ENCODE results near the gene CRABP2. TPM values are rescaled to one million over a fixed set of nuclear protein-coding genes. Genes with fewer than 3 reads are reported as not detected.

CRABP2 gene
- total and polyA plus RNA-seq, 5 experiments from 2014 or later: 0.44 to 2.9 TPM; not detected in 3

- H3K4me3 Mint-ChIP-seq: peak overlapping the region; percentile 81 to 97 (median 92)
- H3K4me1 Mint-ChIP-seq: peaks cover 38 to 68% (median 66%) of the 10 kb centered on the region in 4 donors
- ATAC-seq (no peak), DNase-seq (no peak)
- POLR2A ChIA-PET: interaction anchor here (0.9 to 1.5 kb wide), 6 partner anchors 8 to 21 kb away, joined by 3 to 8 read pairs (median 4); partner anchors contain the start of genes ISG20L2, METTL25B and PRCC
- no peaks in the 10 kb centered on the region for H3K9me3 Mint-ChIP-seq
- H3K27ac Mint-ChIP-seq: peak overlapping the region; percentile 84 to 97 (median 92)
- H3K36me3 Mint-ChIP-seq: peaks cover 0 to 22% (median 2%) of the 10 kb centered on the region in 3 donors
- H3K27me3 Mint-ChIP-seq: no peaks in the 10 kb centered on the region
Measured at GRCh38 chr1:156747742-156748669, 42.6 kb upstream of the CRABP2 start.

DNA sequence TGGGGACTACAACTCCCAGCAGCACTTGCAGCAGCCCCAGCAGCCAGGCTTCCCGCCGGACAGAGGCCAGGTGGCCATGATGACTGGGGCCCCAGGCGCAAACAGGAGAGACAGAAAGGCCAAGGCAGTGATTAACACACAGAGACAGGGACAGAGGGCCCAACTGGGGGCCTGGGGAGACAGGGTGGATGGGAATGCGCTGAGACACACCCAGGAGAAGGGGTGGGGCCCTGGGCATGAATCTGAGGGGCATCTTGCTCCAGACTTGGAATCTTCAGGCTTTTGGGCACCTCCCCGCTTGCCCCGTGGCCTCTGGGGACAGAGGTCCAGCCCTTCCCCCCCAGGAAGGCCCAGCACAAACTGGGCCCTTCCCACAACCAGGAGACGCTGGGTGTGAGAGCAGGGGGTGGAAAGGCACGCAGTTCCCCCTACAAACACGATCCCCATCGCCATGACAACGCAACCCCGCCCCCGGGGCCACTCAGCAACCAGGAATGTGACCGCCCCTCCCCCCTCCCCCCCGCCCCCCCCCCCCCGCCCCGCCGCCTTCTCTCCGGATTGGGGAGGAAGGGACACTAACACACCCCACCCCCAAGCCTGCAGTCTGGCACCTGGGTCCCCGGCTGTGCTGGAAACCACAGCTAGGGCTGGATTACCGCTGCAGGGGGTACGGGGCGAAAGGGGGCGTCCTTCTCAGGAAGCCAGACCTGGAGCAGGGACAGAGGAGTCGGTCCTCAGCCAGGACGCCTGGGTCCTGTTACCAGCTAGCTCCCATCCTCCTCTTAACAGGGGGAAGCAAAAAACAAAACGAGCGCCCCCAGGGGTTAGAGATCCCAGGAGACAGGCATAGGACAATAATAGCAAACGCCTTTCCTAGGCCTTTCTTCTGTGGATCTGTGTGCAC is 41.6 kb upstream of the CRABP2 start:
- Mint-ChIP-seq H3K9me3 (no peaks in the 10 kb centered on the region), H3K27ac (peak overlapping the region; percentile 80 to 97 (median 90)), H3K27me3 (no peaks in the 10 kb centered on the region), H3K4me1 (peaks cover 37 to 66% (median 60%) of the 10 kb centered on the region in 4 donors), H3K4me3 (peak overlapping the region; percentile 68 to 97 (median 92)), H3K36me3 (peaks cover 0 to 26% (median 2%) of the 10 kb centered on the region in 3 donors)
- POLR2A ChIA-PET: interaction anchor here (0.9 to 1.5 kb wide), 7 partner anchors 9 to 20 kb away, joined by 3 to 8 read pairs (median 4); partner anchors contain the start of genes ISG20L2, METTL25B and PRCC
- DNase-seq (peak in 9 of 10 donors; percentile 46 to 85 (median 61)), ATAC-seq (peak in 1 of 2 donors; percentile 5)

GRCh38 chr1:156746406-156746727 is 41.0 kb upstream of the CRABP2 start:
- POLR2A ChIA-PET: interaction anchor here (1.4 to 1.5 kb wide), 2 partner anchors 16 to 18 kb away, joined by 4 to 5 read pairs; partner anchors contain the start of genes ISG20L2 and METTL25B
- H3K9me3 Mint-ChIP-seq: peaks cover 0 to under 1% (median 0%) of the 10 kb centered on the region in 9 donors
- peak overlapping the region; percentile 65 to 97 (median 86) for H3K27ac Mint-ChIP-seq
- peak overlapping the region; percentile 32 to 93 (median 74) for H3K4me3 Mint-ChIP-seq
- no peaks in the 10 kb centered on the region for H3K27me3 Mint-ChIP-seq
- DNase-seq: no peak
- ATAC-seq: no peak
- H3K4me1 Mint-ChIP-seq: peaks cover 41 to 72% (median 66%) of the 10 kb centered on the region in 4 donors
- H3K36me3 Mint-ChIP-seq: peaks cover 0 to 27% (median 3%) of the 10 kb centered on the region in 3 donors

- H3K4me1 Mint-ChIP-seq: peaks cover 44 to 76% (median 70%) of the 10 kb centered on the region in 4 donors
- peak overlapping the region; percentile 9 to 97 (median 86) for H3K27ac Mint-ChIP-seq
- H3K27me3 Mint-ChIP-seq: no peaks in the 10 kb centered on the region
- H3K4me3 Mint-ChIP-seq: peak overlapping the region in 9 of 10 donors; percentile 32 to 86 (median 70)
- DNase-seq (no peak), ATAC-seq (no peak)
- POLR2A ChIA-PET: interaction anchor here (0.6 to 1.4 kb wide), 2 partner anchors 11 to 18 kb away, joined by 4 read pairs; partner anchors contain the start of genes ISG20L2 and METTL25B
- H3K9me3 Mint-ChIP-seq: peaks cover 0 to 2% (median 0%) of the 10 kb centered on the region in 9 donors
- H3K36me3 Mint-ChIP-seq: peaks cover 0 to 27% (median 4%) of the 10 kb centered on the region in 3 donors
Measured at GRCh38 chr1:156745881-156746280, 40.5 kb upstream of the CRABP2 start.

DNA sequence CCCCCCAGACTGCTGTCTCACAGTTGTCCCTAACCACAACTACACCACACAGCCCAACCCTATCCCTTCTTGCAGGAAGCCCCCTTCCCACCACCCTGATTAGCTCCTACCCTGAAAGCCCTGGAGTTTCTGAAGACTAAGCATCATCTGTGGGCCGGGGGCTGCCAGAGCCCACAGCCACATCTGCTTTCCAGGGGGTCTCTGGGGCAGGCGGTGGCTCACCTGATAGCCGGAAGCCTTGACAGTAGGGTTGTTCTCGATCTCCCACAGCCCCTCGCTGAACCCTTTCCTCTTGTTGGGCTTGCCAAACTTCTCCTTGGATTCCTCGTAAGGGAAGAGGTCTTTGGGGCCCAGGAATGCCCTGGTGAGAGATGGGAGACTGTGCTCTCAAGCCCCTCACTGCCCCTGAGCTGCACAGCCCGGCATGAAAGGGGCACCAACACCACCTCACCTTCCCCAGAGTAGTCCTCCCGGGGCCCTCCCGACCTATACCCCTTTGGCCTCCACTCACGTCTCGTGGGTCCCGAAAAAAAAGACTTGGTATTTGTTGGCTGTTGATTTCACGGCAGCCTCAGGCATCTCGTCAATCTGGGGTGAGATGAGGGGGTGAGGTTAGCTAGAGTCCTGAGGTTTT is 39.5 kb upstream of the CRABP2 start:
- Mint-ChIP-seq H3K36me3 (peaks cover 0 to 27% (median 4%) of the 10 kb centered on the region in 3 donors), H3K27me3 (no peaks in the 10 kb centered on the region), H3K9me3 (peaks cover 0 to 2% (median 0%) of the 10 kb centered on the region in 9 donors), H3K4me1 (peaks cover 42 to 74% (median 72%) of the 10 kb centered on the region in 4 donors), H3K27ac (peak overlapping the region; percentile 17 to 94 (median 82)), H3K4me3 (peak overlapping the region in 1 of 10 donors; percentile 52)
- ATAC-seq (no peak), DNase-seq (no peak)
- POLR2A ChIA-PET: no interaction called here

DNA sequence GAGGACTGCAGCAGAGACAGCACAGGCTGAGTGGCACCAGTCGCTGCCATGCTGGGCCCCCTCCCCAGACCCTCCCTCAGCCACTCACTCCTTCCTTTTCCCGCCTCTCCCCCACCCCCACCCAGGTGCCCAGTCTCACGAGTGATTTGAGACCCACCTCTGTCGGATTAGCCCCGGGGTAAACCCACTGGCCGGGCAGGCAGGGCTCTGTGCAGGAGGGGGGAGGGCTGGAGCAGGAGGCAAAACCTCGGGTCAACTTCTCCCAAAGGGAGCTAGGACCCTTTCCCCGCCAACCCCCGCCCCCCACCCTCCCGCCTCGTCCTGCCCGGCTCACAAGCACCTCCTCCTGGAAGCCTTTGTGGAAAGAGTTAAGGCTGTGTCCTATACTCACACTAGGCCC is 39.0 kb upstream of the CRABP2 start:
- H3K4me1 Mint-ChIP-seq: peaks cover 38 to 71% (median 67%) of the 10 kb centered on the region in 4 donors
- peak overlapping the region in 7 of 10 donors; percentile 34 to 94 (median 68) for H3K27ac Mint-ChIP-seq
- no peak for ATAC-seq
- no peak overlapping the region for H3K4me3 Mint-ChIP-seq
- POLR2A ChIA-PET: interaction anchor here (0.9 kb wide), 1 partner anchor 12 kb away, joined by 3 read pairs; no protein-coding TSS in a partner anchor
- no peaks in the 10 kb centered on the region for H3K27me3 Mint-ChIP-seq
- peaks cover 0 to 2% (median 0%) of the 10 kb centered on the region in 9 donors for H3K9me3 Mint-ChIP-seq
- peaks cover 0 to 27% (median 4%) of the 10 kb centered on the region in 3 donors for H3K36me3 Mint-ChIP-seq
- no peak for DNase-seq

- POLR2A ChIA-PET: interaction anchor here (0.9 to 3.1 kb wide), 4 partner anchors 8 to 16 kb away, joined by 3 to 70 read pairs (median 4); partner anchors contain the start of genes HDGF and METTL25B
- no peak for ATAC-seq
- no peak overlapping the region for H3K4me3 Mint-ChIP-seq
- no peaks in the 10 kb centered on the region for H3K27me3 Mint-ChIP-seq
- DNase-seq: no peak
- peaks cover 0 to 27% (median 4%) of the 10 kb centered on the region in 3 donors for H3K36me3 Mint-ChIP-seq
- H3K27ac Mint-ChIP-seq: peak overlapping the region in 8 of 10 donors; percentile 40 to 87 (median 63)
- peaks cover 33 to 71% (median 67%) of the 10 kb centered on the region in 4 donors for H3K4me1 Mint-ChIP-seq
- peaks cover 0 to 2% (median 0%) of the 10 kb centered on the region in 9 donors for H3K9me3 Mint-ChIP-seq
Measured at GRCh38 chr1:156743367-156744302, 38.3 kb upstream of the CRABP2 start.

GRCh38 chr1:156742801-156743200 is 37.4 kb upstream of the CRABP2 start:
- H3K9me3 Mint-ChIP-seq: peaks cover 0 to 2% (median 0%) of the 10 kb centered on the region in 9 donors
- no peaks in the 10 kb centered on the region for H3K27me3 Mint-ChIP-seq
- peak overlapping the region in 7 of 10 donors; percentile 24 to 99 (median 61) for H3K27ac Mint-ChIP-seq
- peak overlapping the region in 1 of 10 donors; percentile 26 for H3K4me3 Mint-ChIP-seq
- no peak for DNase-seq
- POLR2A ChIA-PET: interaction anchor here (1.0 to 4.4 kb wide), 4 partner anchors 8 to 24 kb away, joined by 3 to 104 read pairs (median 37); partner anchors contain the start of genes HDGF, METTL25B and PRCC
- peaks cover 0 to 32% (median 4%) of the 10 kb centered on the region in 3 donors for H3K36me3 Mint-ChIP-seq
- no peak for ATAC-seq
- H3K4me1 Mint-ChIP-seq: peaks cover 28 to 64% (median 61%) of the 10 kb centered on the region in 4 donors

- H3K27ac Mint-ChIP-seq: peak overlapping the region in 9 of 10 donors; percentile 90 to 99 (median 98)
- ATAC-seq: no peak
- H3K36me3 Mint-ChIP-seq: peaks cover 0 to 39% (median 4%) of the 10 kb centered on the region in 3 donors
- peaks cover 0 to 2% (median 0%) of the 10 kb centered on the region in 9 donors for H3K9me3 Mint-ChIP-seq
- H3K4me1 Mint-ChIP-seq: peaks cover 22 to 58% (median 54%) of the 10 kb centered on the region in 4 donors
- POLR2A ChIA-PET: interaction anchor here (1.1 to 4.4 kb wide), 5 partner anchors 9 to 118 kb away, joined by 3 to 104 read pairs (median 52); partner anchors contain the start of genes HDGF, ISG20L2, METTL25B and PRCC
- no peaks in the 10 kb centered on the region for H3K27me3 Mint-ChIP-seq
- no peak for DNase-seq
- peak overlapping the region in 6 of 10 donors; percentile 2 to 96 (median 70) for H3K4me3 Mint-ChIP-seq
Measured at GRCh38 chr1:156742017-156742416, 36.6 kb upstream of the CRABP2 start.

DNA sequence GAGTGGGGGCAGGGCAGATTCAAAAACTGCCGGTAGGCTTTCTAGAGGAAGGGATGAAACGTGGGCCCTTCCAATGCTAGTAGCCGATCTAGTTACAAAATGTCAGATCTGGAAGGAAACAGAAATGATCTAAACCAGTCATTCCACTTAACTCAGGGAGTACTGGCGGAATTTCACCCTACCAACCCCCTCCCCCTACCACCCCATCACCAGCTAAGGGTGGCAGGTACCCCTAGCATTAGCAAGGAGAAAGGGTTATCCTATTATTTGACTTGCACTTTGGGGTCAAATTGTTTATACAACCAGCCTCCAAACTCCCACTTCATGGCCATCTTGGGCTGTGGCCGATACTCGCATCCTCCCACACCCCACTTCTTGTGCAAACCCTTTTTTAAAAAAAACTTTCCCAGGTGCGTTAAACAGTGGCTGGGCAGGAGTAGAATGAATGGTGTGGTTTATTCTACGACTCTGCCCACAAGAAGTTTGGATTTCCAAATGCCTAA is 36.1 kb upstream of the CRABP2 start:
- DNase-seq (no peak), ATAC-seq (no peak)
- H3K4me3 Mint-ChIP-seq: peak overlapping the region; percentile 92 to 99 (median 96)
- H3K4me1 Mint-ChIP-seq: peaks cover 22 to 53% (median 50%) of the 10 kb centered on the region in 4 donors
- H3K36me3 Mint-ChIP-seq: peaks cover 0 to 42% (median 4%) of the 10 kb centered on the region in 3 donors
- peak overlapping the region; percentile 94 to 99 (median 98) for H3K27ac Mint-ChIP-seq
- no peaks in the 10 kb centered on the region for H3K27me3 Mint-ChIP-seq
- peaks cover 0 to 2% (median 0%) of the 10 kb centered on the region in 9 donors for H3K9me3 Mint-ChIP-seq
- POLR2A ChIA-PET: interaction anchor here (0.6 to 4.4 kb wide), 13 partner anchors 10 to 240 kb away, joined by 3 to 104 read pairs (median 6); partner anchors contain the start of genes HDGF, ISG20L2, METTL25B and PRCC
